HUES64 (cell line): Measurements from ENCODE around the gene IP6K2.
"Not testable (repeated sequence)": the region's sequence is repeated elsewhere in the genome, so short reads cannot be mapped to it uniquely, and the experiment has no call there.

Source experiments
- H3K27ac ChIP-seq: 2 replicates; pipeline ENCODE4 v1.7.0; 2013; ENCODE audit warnings: low read depth, low read length, inconsistent platforms
- H3K27me3 ChIP-seq: 2 replicates; pipeline ENCODE4 v1.6.1; 2013; ENCODE audit warnings: mild to moderate bottlenecking, low read length; ENCODE audit not compliant: insufficient read depth
- H3K36me3 ChIP-seq: 2 replicates; pipeline ENCODE4 v1.6.1; 2013; ENCODE audit warnings: mild to moderate bottlenecking, low read length; ENCODE audit not compliant: insufficient read depth
- H3K4me1 ChIP-seq: 2 replicates; pipeline ENCODE4 v1.6.1; 2013; ENCODE audit warnings: mild to moderate bottlenecking, low read length, moderate library complexity; ENCODE audit not compliant: insufficient read depth
- H3K4me3 ChIP-seq: 2 replicates; pipeline ENCODE4 v1.5.1; 2013; ENCODE audit warnings: mild to moderate bottlenecking, low read length, moderate library complexity
- H3K9ac ChIP-seq: 2 replicates; pipeline ENCODE4 v1.6.1; 2013; ENCODE audit warnings: mild to moderate bottlenecking, low read depth, low read length
- H3K9me3 ChIP-seq: 2 replicates; pipeline ENCODE4 v1.6.1; 2013; ENCODE audit warnings: low read depth, low read length; ENCODE audit not compliant: insufficient read depth
- WGBS: fragments of 150-250, 120-280 bp; methylation state at CpG from one replicate; pipeline ENCODE4 v1.1.7; 2013; ENCODE audit warnings: missing lambda C conversion rate; 5-methylcytosine and 5-hydroxymethylcytosine counted together

IP6K2 gene

GRCh38 chr3:48727511-48727910 lies 10.5 kb upstream of the IP6K2 start:
- Histone ChIP-seq H3K4me3 (no peak overlapping the region), H3K4me1 (no peaks in the 10 kb centered on the region), H3K27me3 (no peaks in the 10 kb centered on the region), H3K36me3 (no peaks in the 10 kb centered on the region), H3K9ac (no peak overlapping the region), H3K27ac (no peak overlapping the region), H3K9me3 (no peaks in the 10 kb centered on the region)
- WGBS, result 95% methylated on average over 8 of the region's 8 CpGs

- WGBS, result 92% methylated on average over 7 of the region's 8 CpGs
- not testable (repeated sequence) for H3K27ac ChIP-seq, H3K4me3 ChIP-seq, H3K9me3 ChIP-seq, H3K9ac ChIP-seq, H3K36me3 ChIP-seq, H3K4me1 ChIP-seq, H3K27me3 ChIP-seq
Measured at GRCh38 chr3:48725185-48725855, 8.3 kb upstream of the IP6K2 start.

- Histone ChIP-seq H3K9me3 (no peaks in the 10 kb centered on the region), H3K9ac (no peak overlapping the region), H3K27ac (no peak overlapping the region), H3K27me3 (no peaks in the 10 kb centered on the region), H3K4me3 (no peak overlapping the region), H3K36me3 (no peaks in the 10 kb centered on the region), H3K4me1 (no peaks in the 10 kb centered on the region)
- 91% methylated on average over 7 of the region's 7 CpGs for WGBS
Measured at GRCh38 chr3:48723725-48724124, 6.7 kb upstream of the IP6K2 start.

GRCh38 chr3:48723293-48723692 lies 6.3 kb upstream of the IP6K2 start:
- WGBS, result 89% methylated on average over 3 of the region's 3 CpGs
- H3K4me3 ChIP-seq, H3K9ac ChIP-seq, H3K36me3 ChIP-seq, H3K9me3 ChIP-seq, H3K27me3 ChIP-seq, H3K4me1 ChIP-seq, H3K27ac ChIP-seq: not testable (repeated sequence)

GRCh38 chr3:48716508-48716981 lies 476 bp downstream of the IP6K2 start:
- peak overlapping the region; percentile 97 for H3K4me3 ChIP-seq
- peak overlapping the region; percentile 100 for H3K9ac ChIP-seq
- peaks cover 32% of the 10 kb centered on the region for H3K36me3 ChIP-seq
- 0% methylated on average over 15 of the region's 16 CpGs for WGBS
- no peaks in the 10 kb centered on the region for H3K9me3 ChIP-seq
- H3K4me1 ChIP-seq, result peaks cover 14% of the 10 kb centered on the region; the same call in 1 of the 2 replicates
- H3K27ac ChIP-seq, result peak overlapping the region; percentile 99
- H3K27me3 ChIP-seq, result no peaks in the 10 kb centered on the region

- H3K36me3 ChIP-seq, result peaks cover 44% of the 10 kb centered on the region
Measured at GRCh38 chr3:48715174-48715800, 1.7 kb downstream of the IP6K2 start.

GRCh38 chr3:48711727-48712126 lies 5.3 kb downstream of the IP6K2 start:
- 91% methylated on average over 2 of the region's 2 CpGs for WGBS
- no peak overlapping the region for H3K4me3 ChIP-seq
- H3K9ac ChIP-seq, result no peak overlapping the region
- H3K9me3 ChIP-seq, result no peaks in the 10 kb centered on the region
- H3K36me3 ChIP-seq, result peaks cover 71% of the 10 kb centered on the region
- no peaks in the 10 kb centered on the region for H3K27me3 ChIP-seq
- H3K4me1 ChIP-seq, result peaks cover 12% of the 10 kb centered on the region; the same call in 1 of the 2 replicates
- no peak overlapping the region for H3K27ac ChIP-seq

More at GRCh38 chr3:48715174-48715800, 1.7 kb downstream of the IP6K2 start:
- Histone ChIP-seq H3K27ac (no peak overlapping the region), H3K27me3 (no peaks in the 10 kb centered on the region), H3K9me3 (no peaks in the 10 kb centered on the region), H3K4me3 (peak overlapping the region; percentile 97), H3K4me1 (peaks cover 14% of the 10 kb centered on the region; the same call in 1 of the 2 replicates), H3K9ac (peak overlapping the region; percentile 100; the same call in 1 of the 2 replicates)

GRCh38 chr3:48709051-48709461 lies 8.0 kb downstream of the IP6K2 start:
- no peak overlapping the region for H3K4me3 ChIP-seq
- 91% methylated on average over 7 of the region's 7 CpGs for WGBS
- H3K9ac ChIP-seq, result 0 out of 2 replicates have a peak overlapping the region, but pooled peaks have one; percentile 7
- no peaks in the 10 kb centered on the region for H3K9me3 ChIP-seq
- no peaks in the 10 kb centered on the region for H3K27me3 ChIP-seq
- H3K27ac ChIP-seq, result peak overlapping the region; percentile 58
- peaks cover 75% of the 10 kb centered on the region for H3K36me3 ChIP-seq
- 0 out of 2 replicates have a peak, but pooled peaks cover 3% of the 10 kb centered on the region for H3K4me1 ChIP-seq

GRCh38 chr3:48708481-48708889 lies 8.5 kb downstream of the IP6K2 start:
- H3K27me3 ChIP-seq, result no peaks in the 10 kb centered on the region
- 68% methylated on average over 2 of the region's 2 CpGs for WGBS
- H3K4me3 ChIP-seq, result no peak overlapping the region
- H3K4me1 ChIP-seq, result 0 out of 2 replicates have a peak, but pooled peaks cover 3% of the 10 kb centered on the region
- H3K9me3 ChIP-seq, result no peaks in the 10 kb centered on the region
- H3K36me3 ChIP-seq, result peaks cover 73% of the 10 kb centered on the region
- no peak overlapping the region for H3K9ac ChIP-seq
- peak overlapping the region; percentile 18; the same call in 1 of the 2 replicates for H3K27ac ChIP-seq

- H3K4me3 ChIP-seq, result no peak overlapping the region
- H3K27me3 ChIP-seq, result no peaks in the 10 kb centered on the region
- H3K9me3 ChIP-seq, result no peaks in the 10 kb centered on the region
- no peak overlapping the region for H3K27ac ChIP-seq
- H3K9ac ChIP-seq, result no peak overlapping the region
- peaks cover 9% of the 10 kb centered on the region; the same call in 1 of the 2 replicates for H3K4me1 ChIP-seq
- peaks cover 71% of the 10 kb centered on the region for H3K36me3 ChIP-seq
- WGBS, result 98% methylated on average over 5 of the region's 5 CpGs
Measured at GRCh38 chr3:48707157-48707556, 9.9 kb downstream of the IP6K2 start.

GRCh38 chr3:48702320-48702920 lies 14.6 kb downstream of the IP6K2 start:
- peaks cover 69% of the 10 kb centered on the region for H3K36me3 ChIP-seq
- peak overlapping the region; percentile 49; the same call in 1 of the 2 replicates for H3K27ac ChIP-seq
- no peak overlapping the region for H3K9ac ChIP-seq
- no peaks in the 10 kb centered on the region for H3K27me3 ChIP-seq
- H3K9me3 ChIP-seq, result no peaks in the 10 kb centered on the region
- peaks cover 17% of the 10 kb centered on the region for H3K4me1 ChIP-seq
- peak overlapping the region; percentile 28; the same call in 1 of the 2 replicates for H3K4me3 ChIP-seq
- WGBS, result 68% methylated on average over 6 of the region's 6 CpGs
